RWPE1 (cell line): ENCODE measurements around the gene OCSTAMP.

Experiments used
- CTCF ChIA-PET: fragments of 350-600 bp; sonication (Branson Sonifier 250); formaldehyde crosslinking; extraction: SDS; loops from one replicate; lab custom pipeline; 2021; lab: Yijun Ruan, JAX
- POLR2A ChIA-PET: fragments of 400-600 bp; formaldehyde crosslinking; extraction: SDS; loops from one replicate; lab custom pipeline; 2020; ENCODE audit warnings: antibody characterized with exemption; ENCODE audit not compliant: low non-redundant PET; lab: Yijun Ruan, JAX
- DNase-seq: peaks from one replicate; pipeline ENCODE4 v3.0.0; 2012; ENCODE audit warnings: low spot score
- H3K27ac ChIP-seq: fragments of 450-650 bp; 2 replicates; pipeline ENCODE4 v1.5.1; 2017
- CTCF ChIP-seq: fragments of 450-650 bp; conservative IDR thresholded peaks from 2 replicates; pipeline ENCODE4 v1.5.1; 2017; ENCODE audit warnings: low read depth, mild to moderate bottlenecking

Gene OCSTAMP

GRCh38 chr20:46519471-46520068, 30.9 kb downstream of the OCSTAMP start:
- TF ChIP-seq CTCF, result no peak
- H3K27ac ChIP-seq, result no peak overlapping the region
- no peak for DNase-seq
- POLR2A ChIA-PET, result no interaction called here
- CTCF ChIA-PET, result interaction anchor here (0.6 to 0.9 kb wide), 3 partner anchors 163 to 1266 kb away, joined by 3 to 4 read pairs (median 4); no protein-coding TSS in a partner anchor

DNA sequence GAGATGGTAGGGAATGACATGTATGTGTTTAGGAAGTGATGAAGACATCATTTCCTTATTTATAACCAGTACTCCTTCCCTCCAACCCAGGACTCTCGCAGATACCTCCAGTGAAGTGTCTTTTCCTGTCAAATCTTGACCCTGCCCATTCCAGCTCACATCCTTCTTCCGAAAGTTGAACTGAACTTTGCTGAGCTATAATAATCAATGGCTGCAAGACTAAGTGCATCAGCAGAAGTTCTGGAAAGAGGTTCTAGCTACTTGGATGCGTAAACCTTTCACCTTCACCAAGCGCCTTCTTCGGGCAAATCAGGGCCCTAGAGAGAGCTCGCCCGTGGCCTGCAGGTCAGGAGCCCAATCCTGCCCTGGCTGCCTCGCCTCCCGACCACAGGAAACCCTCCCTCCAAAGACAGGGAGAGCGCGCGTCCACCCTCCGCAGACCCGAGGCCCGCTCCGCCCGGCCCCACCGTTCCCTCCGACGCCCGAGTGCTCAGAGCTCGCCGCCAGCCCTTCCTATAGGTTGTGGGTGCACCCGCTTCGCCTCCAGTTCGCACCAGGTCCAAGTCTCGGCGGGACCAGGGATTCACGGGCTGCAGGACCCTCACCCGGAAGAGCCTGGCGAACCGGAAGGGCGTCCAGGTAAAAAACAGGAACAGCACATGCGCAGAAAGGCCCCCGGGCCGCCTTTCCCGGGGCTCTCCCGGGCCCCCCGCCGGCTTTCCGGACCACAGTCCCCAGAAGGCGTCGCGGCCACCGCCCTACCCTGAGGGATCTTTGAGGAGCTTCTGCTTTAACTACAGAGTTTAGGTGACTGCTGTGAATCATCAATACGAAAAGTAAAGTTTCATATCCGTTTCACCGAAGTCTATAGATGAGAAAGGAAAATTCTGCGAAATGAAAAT, 37.3 kb downstream of the OCSTAMP start, which contains the start of gene ZNF334:
Gene ZNF334 (minus strand): TSS at position 617 of the 902 bp plus-strand sequence. CDS start 1,457 bp downstream, outside the sequence.
- POLR2A ChIA-PET, result interaction anchor here (0.7 kb wide), 1 partner anchor 43 kb away, joined by 3 read pairs; no protein-coding TSS in a partner anchor
- CTCF ChIA-PET, result interaction anchor here (0.6 kb wide), 1 partner anchor 160 kb away, joined by 3 read pairs; no protein-coding TSS in a partner anchor
- peak; percentile 45 for DNase-seq
- TF ChIP-seq CTCF, result no peak
- no peak within 1 kb of the TSS for H3K27ac ChIP-seq

DNA sequence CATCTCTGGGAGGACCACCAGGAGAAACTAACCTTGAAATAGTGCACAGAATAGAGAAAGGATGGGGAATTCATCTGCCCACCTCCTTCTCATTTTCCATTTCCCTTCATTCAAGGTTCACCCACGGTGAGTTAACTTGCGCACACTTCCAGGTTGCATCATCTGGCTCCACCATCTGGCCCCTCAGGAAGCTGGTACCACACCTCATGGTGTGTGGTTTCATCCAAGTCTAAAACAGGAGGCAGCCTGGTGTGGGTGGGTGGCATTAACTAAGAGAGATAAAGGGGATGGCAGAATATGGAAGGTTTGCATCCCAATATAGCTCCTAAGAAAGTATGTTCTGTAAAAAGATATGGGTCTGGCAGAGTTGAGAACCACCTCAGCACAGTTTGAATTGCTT, 40.9 kb downstream of the OCSTAMP start:
- no peak overlapping the region for H3K27ac ChIP-seq
- CTCF ChIA-PET, result no interaction called here
- POLR2A ChIA-PET, result no interaction called here
- no peak for DNase-seq
- no peak for TF ChIP-seq CTCF

- H3K27ac ChIP-seq, result no peak overlapping the region
- CTCF ChIA-PET, result no interaction called here
Measured at GRCh38 chr20:46507760-46508407, 42.6 kb downstream of the OCSTAMP start.

GRCh38 chr20:46505506-46505905, 44.9 kb downstream of the OCSTAMP start:
- DNase-seq, result no peak
- no peak overlapping the region for H3K27ac ChIP-seq
- CTCF ChIA-PET, result interaction anchor here (0.7 kb wide), 2 partner anchors 9 to 426 kb away, joined by 3 to 4 read pairs; no protein-coding TSS in a partner anchor
- POLR2A ChIA-PET, result no interaction called here
- no peak for TF ChIP-seq CTCF

More at GRCh38 chr20:46507760-46508407, 42.6 kb downstream of the OCSTAMP start:
- POLR2A ChIA-PET, result no interaction called here
- no peak for DNase-seq
- TF ChIP-seq CTCF, result no peak

DNA sequence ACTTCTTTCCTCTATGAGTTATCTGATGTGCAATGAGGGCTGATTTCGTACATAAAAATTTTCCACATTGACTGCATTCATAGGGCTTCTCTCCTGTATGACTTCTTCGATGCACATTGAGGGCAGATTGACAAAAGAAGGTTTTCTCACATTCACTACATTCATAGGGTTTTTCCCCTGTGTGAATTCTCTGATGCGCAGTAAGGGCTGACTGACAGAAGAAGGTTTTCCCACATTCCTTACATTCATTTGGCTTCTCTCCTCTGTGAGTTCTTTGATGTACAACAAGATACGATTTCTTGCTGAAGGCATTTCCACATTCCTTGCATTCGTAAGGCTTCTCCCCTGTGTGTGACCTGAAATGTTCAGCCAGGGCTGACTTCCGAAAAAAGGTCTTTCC, 48.5 kb downstream of the OCSTAMP start:
- no peak for DNase-seq
- ChIA-PET POLR2A (no interaction called here), CTCF (no interaction called here)
- TF ChIP-seq CTCF, result no peak
- no peak overlapping the region for H3K27ac ChIP-seq
